ENCODE data around the gene C2orf69.

DNA sequence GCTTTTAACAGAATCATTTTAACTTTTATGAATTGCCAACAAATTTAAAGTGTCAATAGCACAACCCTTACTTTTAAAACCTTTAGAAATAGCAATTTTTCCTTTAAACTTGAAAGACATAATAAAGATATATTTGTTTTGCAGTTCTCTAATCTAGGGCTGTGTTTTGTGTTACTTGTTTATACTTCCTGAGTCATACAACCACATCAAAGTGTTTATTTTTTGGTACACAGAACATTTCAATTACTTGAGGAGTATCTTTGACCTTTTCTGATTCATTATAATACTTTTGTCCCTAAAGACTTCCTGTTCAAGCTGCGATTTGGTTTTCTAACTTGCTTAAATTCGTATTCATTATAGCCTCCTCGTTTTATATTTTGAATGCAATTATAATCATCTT, 22.4 kb downstream of the C2orf69 start:
- TF ChIP-seq, protein P1, sequence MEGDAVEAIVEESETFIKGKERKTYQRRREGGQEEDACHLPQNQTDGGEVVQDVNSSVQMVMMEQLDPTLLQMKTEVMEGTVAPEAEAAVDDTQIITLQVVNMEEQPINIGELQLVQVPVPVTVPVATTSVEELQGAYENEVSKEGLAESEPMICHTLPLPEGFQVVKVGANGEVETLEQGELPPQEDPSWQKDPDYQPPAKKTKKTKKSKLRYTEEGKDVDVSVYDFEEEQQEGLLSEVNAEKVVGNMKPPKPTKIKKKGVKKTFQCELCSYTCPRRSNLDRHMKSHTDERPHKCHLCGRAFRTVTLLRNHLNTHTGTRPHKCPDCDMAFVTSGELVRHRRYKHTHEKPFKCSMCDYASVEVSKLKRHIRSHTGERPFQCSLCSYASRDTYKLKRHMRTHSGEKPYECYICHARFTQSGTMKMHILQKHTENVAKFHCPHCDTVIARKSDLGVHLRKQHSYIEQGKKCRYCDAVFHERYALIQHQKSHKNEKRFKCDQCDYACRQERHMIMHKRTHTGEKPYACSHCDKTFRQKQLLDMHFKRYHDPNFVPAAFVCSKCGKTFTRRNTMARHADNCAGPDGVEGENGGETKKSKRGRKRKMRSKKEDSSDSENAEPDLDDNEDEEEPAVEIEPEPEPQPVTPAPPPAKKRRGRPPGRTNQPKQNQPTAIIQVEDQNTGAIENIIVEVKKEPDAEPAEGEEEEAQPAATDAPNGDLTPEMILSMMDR (IDR thresholded peaks at IDR 0.05): no peak
- TF ChIP-seq POLR2A (IDR thresholded peaks at IDR 0.05): no peak

Data from transverse colon (tissue), 3 donors.